ENCODE data around the gene ZNF213. TPM values are rescaled to one million over a fixed set of nuclear protein-coding genes. Genes with fewer than 3 reads are reported as not detected.

Gene ZNF213
- total RNA-seq, 1 experiment from 2014 or later, result 15.9 TPM

- no peaks in the 10 kb centered on the region for H3K36me3 ChIP-seq (ENCODE audit: low read depth)
- H3K4me3 ChIP-seq, result peak overlapping the region; percentile 97
- H3K9me2 ChIP-seq (ENCODE audit: insufficient read depth), result no peaks in the 10 kb centered on the region
- peak overlapping the region; percentile 59 for H3K27ac ChIP-seq
- peak; percentile 80 to 96 for DNase-seq
- CTCF ChIA-PET, result interaction anchor here (1.3 kb wide), 1 partner anchor 47 kb away, joined by 4 read pairs; no protein-coding TSS in a partner anchor
- POLR2A ChIA-PET (ENCODE audit: unreplicated experiment), result interaction anchor here (0.6 to 0.9 kb wide), 5 partner anchors 11 to 513 kb away, joined by 3 to 17 read pairs (median 6); partner anchors contain the start of gene PRSS21
- H2AFZ ChIP-seq, result peak overlapping the region; percentile 100
- no peaks in the 10 kb centered on the region for H3K79me2 ChIP-seq (ENCODE audit: low read depth)
- BruUV-seq (replicated peaks), result no TSS peak
- H3K4me1 ChIP-seq (replicated peaks; ENCODE audit: insufficient read depth), result peaks cover 6% of the 10 kb centered on the region
- peak overlapping the region; percentile 100 for H3K4me2 ChIP-seq
- no peaks in the 10 kb centered on the region for H3K27me3 ChIP-seq (ENCODE audit: insufficient read depth, low read depth)
- H3K9me3 ChIP-seq (ENCODE audit: insufficient read depth, low read depth), result no peaks in the 10 kb centered on the region
- no peaks in the 10 kb centered on the region for H4K20me1 ChIP-seq (ENCODE audit: insufficient read depth)
- TF ChIP-seq CTCF (conservative IDR thresholded peaks at IDR 0.05) (no peak), EZH2 (IDR thresholded peaks at IDR 0.05; ENCODE audit: low read depth) (no peak)
- intact Hi-C loops (cut with micrococcal nuclease; ENCODE audit: unreplicated experiment), result loop anchor here (5.0 kb wide), 1 partner anchor 384 kb away; the partner anchor contains the start of gene PRSS27
- peaks cover 20% of the 10 kb centered on the region; the same call in 1 of the 2 replicates for H3F3A ChIP-seq (ENCODE audit: insufficient read depth, low read depth)
Observed at GRCh38 chr16:3106205-3106928, 28.5 kb upstream of the ZNF213 start.

- intact Hi-C loops (cut with micrococcal nuclease; ENCODE audit: unreplicated experiment), result loop anchor here (1.0 kb wide), 1 partner anchor 53 kb away; no protein-coding TSS in a partner anchor
- Histone ChIP-seq H3K36me3 (ENCODE audit: low read depth) (no peaks in the 10 kb centered on the region), H3K4me1 (replicated peaks; ENCODE audit: insufficient read depth) (peaks cover 16% of the 10 kb centered on the region), H3F3A (ENCODE audit: insufficient read depth, low read depth) (peaks cover 9% of the 10 kb centered on the region; the same call in 1 of the 2 replicates), H3K79me2 (ENCODE audit: low read depth) (peaks cover 18% of the 10 kb centered on the region), H3K9me2 (ENCODE audit: insufficient read depth) (no peaks in the 10 kb centered on the region), H4K20me1 (ENCODE audit: insufficient read depth) (no peaks in the 10 kb centered on the region), H3K4me3 (peak within 1 kb of the TSS; percentile 72), H3K4me2 (peak within 1 kb of the TSS; percentile 99), H3K27me3 (ENCODE audit: insufficient read depth, low read depth) (no peaks in the 10 kb centered on the region), H3K9me3 (ENCODE audit: insufficient read depth, low read depth) (no peaks in the 10 kb centered on the region), H2AFZ (peak within 1 kb of the TSS; percentile 92), H3K27ac (no peak within 1 kb of the TSS)
- ChIA-PET POLR2A (ENCODE audit: unreplicated experiment) (interaction anchor here (0.6 to 0.9 kb wide), 2 partner anchors 92 to 120 kb away, joined by 3 to 8 read pairs; partner anchors contain the start of gene TNFRSF12A), CTCF (interaction anchor here (1.0 to 1.1 kb wide), 2 partner anchors 54 to 84 kb away, joined by 3 to 10 read pairs; no protein-coding TSS in a partner anchor)
- TF ChIP-seq CTCF (conservative IDR thresholded peaks at IDR 0.05) (no peak), EZH2 (IDR thresholded peaks at IDR 0.05; ENCODE audit: low read depth) (no peak)
- DNase-seq, result peak; percentile 79 to 87
- BruUV-seq (replicated peaks), result no TSS peak
Observed at GRCh38 chr16:3112058-3112880, 22.6 kb upstream of the ZNF213 start, which contains the start of gene ZNF205. Gene ZNF205 (plus strand): TSS chr16:3112586. CDS start chr16:3113431, 845 bp downstream.
